ENCODE measurements around the gene SLIT2. TPM values are rescaled to one million over a fixed set of nuclear protein-coding genes. Genes with fewer than 3 reads are reported as not detected.

SLIT2 gene
- total RNA-seq, 1 donor from 2014 or later: 12.1 TPM

DNA sequence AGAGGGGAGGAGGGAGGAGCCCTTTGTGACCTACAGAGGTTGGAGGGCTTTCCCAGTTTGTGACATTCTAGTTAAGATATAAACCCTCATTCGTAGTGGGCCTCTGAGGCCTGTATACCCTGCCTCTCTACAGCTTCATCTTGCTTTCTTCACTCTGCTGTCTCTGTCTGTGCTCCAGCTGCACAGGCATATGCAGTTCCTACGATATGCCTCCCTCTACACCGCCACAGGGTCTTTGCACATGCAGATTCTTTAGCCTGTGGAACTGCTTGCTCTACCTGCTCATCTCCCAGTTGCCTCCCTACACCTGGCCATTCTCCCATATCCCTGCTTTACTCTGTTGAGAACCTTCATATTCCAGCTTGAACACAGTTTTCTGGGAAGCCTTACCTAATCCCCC lies 38.1 kb downstream of the SLIT2 start:
- DNase-seq (ENCODE audit: missing footprints) (no peak), ATAC-seq (no peak)
- intact Hi-C loops (cut with DNase I): no loop called here

- intact Hi-C loops (cut with DNase I): no loop called here
- DNase-seq (ENCODE audit: missing footprints) (no peak), ATAC-seq (no peak)
These were observed 41.0 kb downstream of the SLIT2 start for GRCh38 chr4:20292739-20293138.

- no peak for ATAC-seq
- intact Hi-C loops (cut with DNase I): no loop called here
- DNase-seq (ENCODE audit: missing footprints): no peak
These were observed 45.6 kb downstream of the SLIT2 start for GRCh38 chr4:20297261-20297660.

- no peak for DNase-seq (ENCODE audit: missing footprints)
- intact Hi-C loops (cut with DNase I): no loop called here
- ATAC-seq: no peak
These were observed 46.1 kb downstream of the SLIT2 start for GRCh38 chr4:20297783-20298182.

DNA sequence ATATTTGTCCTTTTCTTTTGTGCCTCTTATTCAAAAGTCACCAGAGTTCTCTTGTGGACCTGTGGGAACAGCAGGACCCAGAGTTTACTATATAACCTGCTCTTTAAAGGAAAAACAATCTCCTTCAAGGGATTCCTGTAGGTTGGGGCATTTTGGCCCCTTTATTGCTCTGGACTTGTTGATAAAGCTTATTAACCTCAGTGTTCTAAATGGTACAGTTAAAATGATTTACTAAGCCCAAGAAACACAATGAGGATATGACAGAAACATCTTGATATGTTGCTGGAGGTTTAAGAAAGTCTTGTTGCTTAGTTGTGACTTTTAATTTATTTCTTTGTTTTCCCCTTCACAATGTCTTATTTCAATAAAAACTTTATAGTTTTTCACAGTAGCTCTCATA lies 46.8 kb downstream of the SLIT2 start:
- ATAC-seq: no peak
- intact Hi-C loops (cut with DNase I): no loop called here
- no peak for DNase-seq (ENCODE audit: missing footprints)

DNA sequence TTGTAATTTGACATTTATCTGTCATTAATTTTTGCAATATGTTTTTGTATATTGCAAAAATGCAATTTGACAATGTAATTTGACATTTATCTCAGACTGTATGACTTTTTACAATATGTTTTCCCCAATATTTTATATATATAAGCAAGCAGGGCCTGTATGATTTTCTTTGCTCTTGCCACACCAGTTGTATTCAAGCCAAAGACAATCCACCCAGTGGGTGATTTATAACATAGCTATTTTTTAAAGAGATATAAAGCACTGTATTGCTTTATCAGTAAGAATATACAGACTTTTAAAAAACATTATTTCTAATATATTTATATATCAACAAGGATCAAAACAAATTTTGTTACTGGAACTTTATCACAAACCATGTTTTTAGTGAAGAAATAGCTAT lies 47.3 kb downstream of the SLIT2 start:
- ATAC-seq (no peak), DNase-seq (ENCODE audit: missing footprints) (no peak)
- intact Hi-C loops (cut with DNase I): no loop called here

GRCh38 chr4:20299515-20299914 lies 47.8 kb downstream of the SLIT2 start:
- ATAC-seq (no peak), DNase-seq (ENCODE audit: missing footprints) (no peak)
- intact Hi-C loops (cut with DNase I): no loop called here

- ATAC-seq: no peak
These were observed 49.5 kb downstream of the SLIT2 start for GRCh38 chr4:20301161-20301560.

More at GRCh38 chr4:20301161-20301560, 49.5 kb downstream of the SLIT2 start:
- intact Hi-C loops (cut with DNase I): no loop called here
- DNase-seq (ENCODE audit: missing footprints): no peak

All from Right ventricle myocardium inferior (tissue), 1 donor.